Measurements from ENCODE around the gene FAM83C. TPM values are rescaled to one million over a fixed set of nuclear protein-coding genes. Genes with fewer than 3 reads are reported as not detected.
A peak's percentile ranks its signal among the peaks of the same experiment; 100 is the strongest.

Gene FAM83C
- total and polyA plus RNA-seq, 9 of the 15 experiments (the other 6 are each of a cell fraction or from before 2014, with no cell fraction given): not detected

DNA sequence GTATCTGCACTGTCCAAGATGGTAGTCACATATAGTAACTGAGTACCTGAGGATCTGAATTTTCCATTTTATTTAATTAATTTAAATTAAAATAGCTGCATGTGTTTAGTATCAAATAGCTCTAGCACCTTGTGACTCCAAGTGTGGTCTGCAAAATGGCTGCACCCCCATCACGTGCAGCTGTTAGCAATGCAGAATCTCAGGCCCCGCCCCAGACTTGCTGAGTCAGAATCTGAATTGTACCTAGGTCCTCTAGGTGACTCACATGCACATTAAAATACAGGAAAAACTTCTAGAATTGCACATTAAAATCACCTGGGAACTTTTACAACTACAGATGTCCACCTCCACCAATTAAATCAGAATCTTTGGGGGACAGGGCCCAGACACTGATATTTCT is 19.2 kb upstream of the FAM83C start (continued):
- TF ChIP-seq TAF15 (IDR thresholded peaks at IDR 0.05; ENCODE audit: low read depth, low read length) (no peak), MEF2A (IDR thresholded peaks at IDR 0.05; ENCODE audit: control insufficient read depth, low read depth, low read length) (no peak), BRF1 (IDR thresholded peaks at IDR 0.05; ENCODE audit: borderline replicate concordance, extremely low read depth, insufficient read length) (no peak), ZC3H8 (IDR thresholded peaks at IDR 0.05) (no peak), KLF16 (IDR thresholded peaks at IDR 0.05) (no peak), NFIX (CRISPR knock-in tag; IDR thresholded peaks at IDR 0.05; ENCODE audit: low read depth) (no peak), ZNF121 (CRISPR knock-in tag; conservative IDR thresholded peaks at IDR 0.05) (no peak), PRPF4 (IDR thresholded peaks at IDR 0.05; ENCODE audit: insufficient read depth, low read depth, low read length, poor library complexity, severe bottlenecking) (no peak), NEUROD1 (IDR thresholded peaks at IDR 0.05; ENCODE audit: borderline replicate concordance, low read depth, low read length, partially characterized antibody) (no peak), SNRNP70 (optimal IDR thresholded peaks at IDR 0.05; ENCODE audit: low read depth, low read length) (no peak), SAP30 (IDR thresholded peaks at IDR 0.05; ENCODE audit: borderline replicate concordance, insufficient read depth, low read depth, low read length, poor library complexity, severe bottlenecking) (no peak), RBBP5 (IDR thresholded peaks at IDR 0.05; ENCODE audit: borderline replicate concordance, insufficient read depth, low read length, poor library complexity, severe bottlenecking) (no peak), ZNF668 (CRISPR knock-in tag; IDR thresholded peaks at IDR 0.05) (no peak), MAFF (IDR thresholded peaks at IDR 0.05; ENCODE audit: low read length) (peak; percentile 53), PRDM10 (IDR thresholded peaks at IDR 0.05; ENCODE audit: partially characterized antibody) (no peak), MITF (IDR thresholded peaks at IDR 0.05) (peak; percentile 76), RAD21 (CRISPR knock-in tag; conservative IDR thresholded peaks at IDR 0.05 in 1 of 2, IDR thresholded peaks at IDR 0.05 in 1 of 2) (no peak), RNF2 (IDR thresholded peaks at IDR 0.05) (no peak)
- TF ChIP-seq, protein P1, sequence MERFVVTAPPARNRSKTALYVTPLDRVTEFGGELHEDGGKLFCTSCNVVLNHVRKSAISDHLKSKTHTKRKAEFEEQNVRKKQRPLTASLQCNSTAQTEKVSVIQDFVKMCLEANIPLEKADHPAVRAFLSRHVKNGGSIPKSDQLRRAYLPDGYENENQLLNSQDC (CRISPR knock-in tag; IDR thresholded peaks at IDR 0.05): no peak
- TF ChIP-seq, protein P2, sequence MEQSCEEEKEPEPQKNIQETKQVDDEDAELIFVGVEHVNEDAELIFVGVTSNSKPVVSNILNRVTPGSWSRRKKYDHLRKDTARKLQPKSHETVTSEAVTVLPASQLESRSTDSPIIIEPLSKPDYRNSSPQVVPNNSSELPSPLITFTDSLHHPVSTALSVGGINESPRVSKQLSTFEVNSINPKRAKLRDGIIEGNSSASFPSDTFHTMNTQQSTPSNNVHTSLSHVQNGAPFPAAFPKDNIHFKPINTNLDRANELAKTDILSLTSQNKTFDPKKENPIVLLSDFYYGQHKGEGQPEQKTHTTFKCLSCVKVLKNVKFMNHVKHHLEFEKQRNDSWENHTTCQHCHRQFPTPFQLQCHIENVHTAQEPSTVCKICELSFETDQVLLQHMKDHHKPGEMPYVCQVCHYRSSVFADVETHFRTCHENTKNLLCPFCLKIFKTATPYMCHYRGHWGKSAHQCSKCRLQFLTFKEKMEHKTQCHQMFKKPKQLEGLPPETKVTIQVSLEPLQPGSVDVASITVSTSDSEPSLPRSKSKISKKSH (CRISPR knock-in tag; IDR thresholded peaks at IDR 0.05): no peak
